BJ (cell line): Measurements from ENCODE around the gene E2F1. TPM values are rescaled to one million over a fixed set of nuclear protein-coding genes. Genes with fewer than 3 reads are reported as not detected.

Experiments used
- CTCF ChIA-PET: fragments of 350-600 bp; formaldehyde crosslinking; extraction: SDS; loops from one replicate; lab custom pipeline; 2021; ENCODE audit warnings: antibody characterized with exemption, inconsistent platforms; lab: Yijun Ruan, JAX
- POLR2A ChIA-PET: fragments of 300-600 bp; sonication (Branson Sonifier 250); formaldehyde crosslinking; extraction: SDS; loops from one replicate; lab custom pipeline; 2021; ENCODE audit warnings: antibody characterized with exemption; lab: Charles Lee
- DNase-seq: peaks from one replicate; pipeline ENCODE4 v3.0.0-alpha.2; 2011; ENCODE audit warnings: low read depth
- H3K27me3 ChIP-seq: 2 replicates; pipeline ENCODE4 v1.6.0; 2011; ENCODE audit warnings: low read length; ENCODE audit not compliant: control insufficient read depth, insufficient read depth
- H3K36me3 ChIP-seq: 2 replicates; pipeline ENCODE4 v1.5.1; 2011; ENCODE audit warnings: low read length; ENCODE audit not compliant: control insufficient read depth, insufficient read depth
- H3K4me3 ChIP-seq: 2 replicates; pipeline ENCODE4 v1.5.1; 2011; ENCODE audit warnings: low read depth, mild to moderate bottlenecking, control low read depth, low read length
- polyA plus RNA-seq: library from polyadenylated mRNA; depleted of rRNA; stranded (reverse); fragments of >200 nt; gene quantifications from 2 replicates; pipeline ENCODE4 v1.2.3, GENCODE V29; 2011
- TF ChIP-seq, protein P1 (sequence below): IDR thresholded peaks from 2 replicates; pipeline ENCODE4 v1.5.1; 2011; ENCODE audit warnings: low read depth, mild to moderate bottlenecking, control low read depth, inconsistent platforms, low read length, moderate library complexity; ENCODE audit not compliant: insufficient read depth

Gene E2F1
- polyA plus RNA-seq, 1 experiment, result 7.5 TPM

DNA sequence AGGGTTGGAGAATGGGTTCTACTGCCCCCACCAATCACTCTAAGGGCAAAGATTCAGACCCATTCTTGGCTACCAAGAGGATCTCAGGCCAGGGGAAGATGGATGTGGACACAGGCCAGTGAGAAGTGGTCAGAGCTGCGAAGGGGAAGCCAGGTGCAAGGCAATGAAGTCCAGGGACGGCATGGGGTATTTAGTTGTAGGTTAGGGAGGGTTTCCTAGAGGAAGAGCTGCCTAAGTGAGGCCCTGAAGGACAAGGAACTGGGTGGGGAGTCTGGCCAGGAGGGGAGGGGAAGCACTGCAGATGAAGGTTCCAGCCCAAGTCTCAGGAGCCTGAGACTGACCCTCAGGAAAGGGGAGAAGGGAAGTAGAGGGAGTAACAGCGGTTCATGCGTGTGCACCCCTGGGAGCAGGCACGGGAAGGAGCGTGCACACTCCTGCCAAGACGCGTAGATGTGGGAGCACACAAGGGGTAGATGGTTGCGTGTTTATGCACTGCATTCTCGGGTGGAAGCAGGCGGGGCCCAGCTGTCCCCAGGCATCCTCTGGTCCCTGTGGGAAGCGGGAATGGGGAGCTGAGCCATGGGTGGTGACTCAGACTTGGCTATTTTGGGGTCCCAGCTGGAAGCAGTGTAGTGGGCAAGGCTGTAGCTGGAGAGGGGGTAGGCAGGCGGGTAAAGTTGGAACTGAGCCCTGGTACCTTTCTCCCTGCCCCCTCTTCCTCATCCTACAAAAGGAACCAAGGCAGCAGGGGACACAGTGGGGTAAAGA, 16.1 kb downstream of the E2F1 start:
- TF ChIP-seq, protein P1, sequence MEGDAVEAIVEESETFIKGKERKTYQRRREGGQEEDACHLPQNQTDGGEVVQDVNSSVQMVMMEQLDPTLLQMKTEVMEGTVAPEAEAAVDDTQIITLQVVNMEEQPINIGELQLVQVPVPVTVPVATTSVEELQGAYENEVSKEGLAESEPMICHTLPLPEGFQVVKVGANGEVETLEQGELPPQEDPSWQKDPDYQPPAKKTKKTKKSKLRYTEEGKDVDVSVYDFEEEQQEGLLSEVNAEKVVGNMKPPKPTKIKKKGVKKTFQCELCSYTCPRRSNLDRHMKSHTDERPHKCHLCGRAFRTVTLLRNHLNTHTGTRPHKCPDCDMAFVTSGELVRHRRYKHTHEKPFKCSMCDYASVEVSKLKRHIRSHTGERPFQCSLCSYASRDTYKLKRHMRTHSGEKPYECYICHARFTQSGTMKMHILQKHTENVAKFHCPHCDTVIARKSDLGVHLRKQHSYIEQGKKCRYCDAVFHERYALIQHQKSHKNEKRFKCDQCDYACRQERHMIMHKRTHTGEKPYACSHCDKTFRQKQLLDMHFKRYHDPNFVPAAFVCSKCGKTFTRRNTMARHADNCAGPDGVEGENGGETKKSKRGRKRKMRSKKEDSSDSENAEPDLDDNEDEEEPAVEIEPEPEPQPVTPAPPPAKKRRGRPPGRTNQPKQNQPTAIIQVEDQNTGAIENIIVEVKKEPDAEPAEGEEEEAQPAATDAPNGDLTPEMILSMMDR, result no peak
- Histone ChIP-seq H3K27me3 (no peaks in the 10 kb centered on the region), H3K4me3 (no peak overlapping the region), H3K36me3 (peaks cover 6% of the 10 kb centered on the region)
- CTCF ChIA-PET, result interaction anchor here (0.8 to 1.5 kb wide), 2 partner anchors 208 to 213 kb away, joined by 4 to 5 read pairs; no protein-coding TSS in a partner anchor
- no peak for DNase-seq
- POLR2A ChIA-PET, result no interaction called here

DNA sequence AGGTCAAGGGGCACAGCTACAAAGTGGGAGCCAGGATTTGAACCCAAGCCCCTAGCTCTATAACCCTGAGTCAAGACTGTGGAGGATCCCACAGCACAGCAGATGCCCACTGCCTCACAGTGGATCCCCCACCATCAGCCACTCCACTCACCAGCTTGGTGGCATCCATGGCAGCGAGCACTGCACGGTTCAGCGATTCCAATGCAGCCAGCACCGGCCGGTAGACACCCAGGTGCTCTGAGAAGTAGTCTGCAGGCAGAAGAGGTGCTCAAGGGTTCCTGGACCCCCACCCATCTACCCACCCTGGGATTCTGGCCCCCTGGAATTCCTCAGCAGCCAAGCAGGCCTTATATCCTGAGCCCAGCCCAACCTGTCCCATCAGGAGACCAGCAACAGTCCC, 17.0 kb downstream of the E2F1 start:
- Histone ChIP-seq H3K4me3 (no peak overlapping the region), H3K36me3 (peaks cover 6% of the 10 kb centered on the region), H3K27me3 (no peaks in the 10 kb centered on the region)
- TF ChIP-seq, protein P1, result no peak
- DNase-seq, result no peak
- ChIA-PET CTCF (interaction anchor here (0.6 to 3.3 kb wide), 9 partner anchors 11 to 315 kb away, joined by 3 to 21 read pairs (median 7); no protein-coding TSS in a partner anchor), POLR2A (no interaction called here)

DNA sequence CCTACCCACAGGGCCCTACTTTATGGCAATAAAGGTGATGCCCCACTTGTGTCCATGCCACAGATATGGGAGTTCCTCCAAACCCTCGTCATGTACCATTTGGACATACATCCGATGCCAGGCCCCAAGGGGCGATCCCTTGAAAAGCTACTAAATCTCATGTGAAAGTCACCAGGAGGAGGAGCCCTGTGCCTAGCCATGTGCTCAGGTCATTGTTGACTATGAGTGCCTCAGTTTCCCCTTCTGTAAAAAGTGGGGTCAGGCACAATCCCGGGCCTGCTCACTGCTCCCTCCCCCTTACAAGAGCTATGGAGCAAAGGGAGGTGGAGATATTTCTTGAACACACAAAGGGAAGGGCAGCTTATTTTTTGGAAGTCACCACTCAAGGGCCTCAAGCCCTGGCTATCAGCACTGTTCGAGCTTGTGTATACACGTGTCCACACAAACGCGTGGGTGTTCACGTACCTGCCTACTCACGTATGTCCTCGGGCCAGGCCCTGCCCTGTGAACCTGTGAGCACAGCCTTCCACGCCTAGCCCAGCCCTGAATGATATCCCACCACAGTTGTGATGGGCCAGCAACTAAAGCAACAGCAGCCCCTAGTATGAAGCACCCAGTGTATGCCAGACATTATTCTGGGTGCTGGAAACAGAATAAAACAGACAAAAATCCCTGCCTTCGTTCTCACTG, 17.6 kb downstream of the E2F1 start:
- no peaks in the 10 kb centered on the region for H3K27me3 ChIP-seq
- CTCF ChIA-PET, result interaction anchor here (0.6 to 3.3 kb wide), 26 partner anchors 7 to 768 kb away, joined by 3 to 21 read pairs (median 3); partner anchors contain the start of genes CBFA2T2, CDK5RAP1 and SNTA1
- no peak overlapping the region for H3K4me3 ChIP-seq
- DNase-seq, result no peak
- POLR2A ChIA-PET, result no interaction called here
- TF ChIP-seq, protein P1, result no peak
- H3K36me3 ChIP-seq, result peaks cover 6% of the 10 kb centered on the region

DNA sequence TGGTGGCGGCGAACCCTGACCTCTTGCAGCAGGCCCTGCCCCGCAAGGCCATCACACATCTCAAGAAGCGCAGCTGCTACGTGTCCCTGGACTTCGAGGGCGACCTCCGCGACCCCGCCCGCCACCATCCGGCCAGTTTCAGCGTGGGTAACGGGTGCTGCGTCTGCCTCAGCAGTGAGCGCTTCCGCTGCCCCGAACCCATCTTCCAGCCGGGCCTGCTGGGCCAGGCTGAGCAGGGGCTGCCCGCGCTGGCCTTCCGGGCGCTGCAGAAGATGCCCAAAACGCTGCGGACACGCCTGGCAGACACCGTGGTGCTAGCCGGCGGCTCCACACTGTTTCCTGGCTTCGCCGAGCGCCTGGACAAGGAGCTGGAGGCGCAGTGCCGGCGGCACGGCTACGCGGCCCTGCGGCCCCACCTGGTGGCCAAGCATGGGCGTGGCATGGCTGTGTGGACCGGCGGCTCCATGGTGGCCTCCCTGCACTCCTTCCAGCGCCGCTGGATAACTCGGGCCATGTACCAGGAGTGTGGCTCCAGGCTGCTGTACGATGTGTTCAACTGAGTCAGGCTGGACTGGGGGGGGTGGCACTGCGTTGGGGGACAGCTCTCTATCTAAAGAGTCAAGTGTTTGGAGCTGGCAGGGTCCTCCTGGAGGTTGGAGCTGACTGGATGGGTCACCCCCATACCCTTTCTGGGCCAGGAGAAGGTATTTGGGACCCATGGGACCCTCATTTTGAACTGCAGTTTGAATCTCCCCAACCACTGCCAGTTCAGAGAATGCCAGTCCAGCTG, 18.3 kb downstream of the E2F1 start:
- CTCF ChIA-PET, result interaction anchor here (0.6 to 3.3 kb wide), 35 partner anchors 8 to 767 kb away, joined by 3 to 21 read pairs (median 3); partner anchors contain the start of genes CBFA2T2, CDK5RAP1 and SNTA1
- H3K36me3 ChIP-seq, result peaks cover 6% of the 10 kb centered on the region
- peak overlapping the region; percentile 46 for H3K4me3 ChIP-seq

More for the DNA sequence above, 18.3 kb downstream of the E2F1 start:
- no peak for DNase-seq
- H3K27me3 ChIP-seq, result no peaks in the 10 kb centered on the region
- TF ChIP-seq, protein P1, result peak; percentile 95
- POLR2A ChIA-PET, result no interaction called here
